NT2/D1 (cell line): Measurements from ENCODE around the gene CD8B.

Experiments used
- DNase-seq: peaks from one replicate; pipeline ENCODE4 v3.0.0-alpha.2; 2011; ENCODE audit warnings: low read depth, low spot score
- H3K27me3 ChIP-seq: 2 replicates; pipeline ENCODE4 v1.6.0; 2011; ENCODE audit warnings: mild to moderate bottlenecking; ENCODE audit not compliant: insufficient read length, insufficient read depth
- H3K36me3 ChIP-seq: 2 replicates; pipeline ENCODE4 v1.6.1; 2011; ENCODE audit warnings: mild to moderate bottlenecking, low read length, mixed read lengths; ENCODE audit not compliant: insufficient read depth, insufficient read length
- H3K4me1 ChIP-seq: 2 replicates; pipeline ENCODE4 v1.5.1; 2011; ENCODE audit not compliant: insufficient read depth, insufficient read length
- H3K4me3 ChIP-seq: 2 replicates; pipeline ENCODE4 v1.5.1; 2011; ENCODE audit warnings: low read depth; ENCODE audit not compliant: insufficient read length
- H3K9ac ChIP-seq: 2 replicates; pipeline ENCODE4 v1.6.0; 2011; ENCODE audit warnings: low read depth; ENCODE audit not compliant: insufficient read length
- H3K9me3 ChIP-seq: 2 replicates; pipeline ENCODE4 v1.5.1; 2011; ENCODE audit warnings: mild to moderate bottlenecking, low read length; ENCODE audit not compliant: insufficient read depth
- SUZ12 ChIP-seq: IDR thresholded peaks from 2 replicates; pipeline ENCODE4 v1.6.1; 2011; ENCODE audit not compliant: insufficient read length, insufficient read depth; ENCODE audit errors: extremely low read depth
- YY1 ChIP-seq: IDR thresholded peaks from 2 replicates; pipeline ENCODE4 v1.6.1; 2011; ENCODE audit not compliant: insufficient read length, insufficient read depth
- ZNF274 ChIP-seq: IDR thresholded peaks from 2 replicates; pipeline ENCODE4 v1.6.1; 2011; ENCODE audit warnings: mild to moderate bottlenecking, low read depth, low read length

Gene CD8B

GRCh38 chr2:86768189-86768949 is 93.3 kb downstream of the CD8B start:
- H3K4me3 ChIP-seq = no peak overlapping the region
- peaks cover 43% of the 10 kb centered on the region for H3K36me3 ChIP-seq
- H3K9ac ChIP-seq = no peak overlapping the region
- no peaks in the 10 kb centered on the region for H3K9me3 ChIP-seq
- H3K27me3 ChIP-seq = no peaks in the 10 kb centered on the region
- TF ChIP-seq ZNF274 (no peak), YY1 (no peak), SUZ12 (no peak)
- no peak for DNase-seq
- H3K4me1 ChIP-seq = no peaks in the 10 kb centered on the region
